ENCODE measurements around the gene STUB1.
A peak's percentile ranks its signal among the peaks of the same experiment; 100 is the strongest.
"Not testable (repeated sequence)": the region's sequence is repeated elsewhere in the genome, so short reads cannot be mapped to it uniquely, and the experiment has no call there.

STUB1 gene

DNA sequence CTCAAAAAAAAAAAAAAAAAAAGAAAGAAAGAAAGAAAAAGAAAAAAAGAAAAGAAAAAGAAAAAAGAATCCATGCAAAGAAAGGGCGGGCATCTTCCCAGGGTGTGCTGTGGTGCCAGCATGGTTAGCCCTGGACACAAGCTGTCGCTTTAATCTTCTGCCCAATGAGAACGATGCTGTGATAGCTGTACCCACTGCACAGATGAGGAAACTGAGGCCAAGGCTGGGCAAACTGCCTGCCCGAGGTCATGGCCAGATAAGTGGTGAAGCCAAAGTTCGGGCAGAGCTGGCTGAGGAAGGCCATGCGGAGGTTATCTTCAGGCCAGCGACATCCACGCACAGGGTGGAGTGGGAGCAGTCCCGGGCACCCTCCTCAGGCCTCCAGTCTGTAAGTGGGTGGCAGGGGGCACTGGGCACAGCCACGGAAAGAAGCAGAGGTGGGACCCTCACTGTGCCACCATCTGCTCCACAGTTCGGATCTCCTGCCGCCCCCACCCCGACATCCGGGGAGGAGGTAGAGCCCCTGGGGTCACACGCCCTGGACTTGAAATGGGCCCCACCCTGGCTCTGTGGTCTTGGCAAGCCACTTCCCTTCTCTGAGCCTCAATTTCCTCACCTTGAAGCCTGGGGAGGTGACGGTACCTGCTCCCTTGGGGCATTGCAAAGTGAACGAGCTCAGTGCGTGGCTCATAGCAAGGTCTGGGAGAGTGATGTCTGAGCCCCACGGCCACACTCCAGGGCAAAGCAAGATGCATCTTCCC lies 18.9 kb downstream of the STUB1 start:
- DNase-seq, result no peak

DNA sequence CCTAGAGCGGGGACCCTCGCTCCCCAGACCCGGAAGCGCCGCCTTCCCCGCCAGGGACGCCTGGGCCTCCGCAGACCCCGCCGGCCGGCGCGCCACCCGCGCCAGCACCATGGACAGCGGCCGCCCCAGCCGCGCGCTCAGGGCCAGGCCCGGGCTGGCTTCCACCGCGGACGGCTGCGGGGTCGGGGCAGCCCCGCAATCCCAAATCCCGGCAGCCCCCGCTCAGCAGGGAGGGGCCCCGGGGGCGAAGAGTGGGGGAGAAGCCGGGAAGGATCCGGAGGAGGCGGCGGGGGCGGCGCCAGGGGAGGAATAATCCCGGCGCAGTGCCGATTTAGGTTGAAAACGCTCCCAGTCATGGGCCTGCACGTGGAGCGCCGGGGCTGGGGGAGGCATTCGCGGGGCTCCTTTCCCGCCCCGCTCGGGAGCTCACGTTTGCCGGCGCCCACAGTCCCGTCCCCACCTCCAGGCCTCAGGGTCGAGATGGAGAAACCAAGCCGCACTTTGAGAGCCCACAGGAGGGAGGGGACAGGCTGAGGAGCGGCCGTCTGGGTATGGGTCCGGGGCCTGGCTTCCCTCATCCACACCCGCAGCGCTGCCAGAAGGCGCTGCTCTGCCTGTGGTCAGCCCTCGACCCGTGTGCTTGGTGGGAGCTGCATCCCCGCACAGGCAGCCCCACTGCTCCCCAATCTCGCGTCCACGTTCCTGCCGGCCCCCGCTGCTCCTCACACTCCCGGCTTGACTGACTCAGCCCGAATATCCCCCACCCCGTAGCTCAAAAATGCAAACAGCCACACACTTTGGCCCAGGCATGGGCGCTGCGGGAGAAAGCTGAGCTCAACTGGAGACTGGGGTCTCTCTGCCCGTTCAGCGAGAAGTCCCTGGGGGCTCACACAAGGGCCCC lies 20.7 kb downstream of the STUB1 start:
- no peak for DNase-seq

DNA sequence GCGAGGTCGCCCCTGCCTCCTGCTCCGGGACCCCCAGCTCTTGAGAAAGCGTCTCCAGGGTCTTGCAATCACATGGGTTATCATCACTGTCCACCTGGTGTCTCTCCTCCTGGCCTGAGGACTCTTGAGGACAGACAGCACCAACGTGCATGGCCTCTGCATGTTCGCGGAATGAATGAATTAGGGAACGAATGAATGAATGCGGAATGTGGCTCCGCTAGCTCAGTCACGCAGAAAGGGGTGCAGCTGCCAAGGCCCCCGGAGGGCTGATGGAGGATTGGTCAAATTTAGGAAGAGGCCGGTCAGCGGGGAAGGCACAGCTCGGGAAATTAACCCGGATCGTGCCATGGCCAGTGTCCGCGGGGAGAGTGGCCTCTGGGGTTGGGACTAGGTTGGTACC lies 22.1 kb downstream of the STUB1 start:
- DNase-seq, result no peak

DNA sequence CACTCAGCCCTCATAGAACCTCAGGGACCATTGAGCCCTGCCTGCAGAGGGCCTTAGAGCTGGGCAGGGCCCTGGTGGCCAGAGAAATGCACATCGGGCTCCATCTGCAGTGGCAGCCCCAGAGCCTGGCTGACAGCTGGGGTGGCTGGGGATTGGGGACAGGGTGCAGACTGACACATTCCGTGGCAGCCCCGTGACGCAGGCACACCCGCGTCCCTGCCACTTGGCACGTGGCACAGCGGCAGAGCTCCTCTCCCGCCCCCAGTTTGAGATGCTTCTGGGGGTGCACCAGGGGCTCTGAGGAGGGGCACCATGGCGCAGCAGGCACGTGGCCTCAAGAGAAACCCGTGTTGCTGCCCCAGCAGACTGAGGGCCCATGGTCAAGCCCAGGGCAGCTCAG lies 23.2 kb downstream of the STUB1 start:
- DNase-seq, result no peak

DNA sequence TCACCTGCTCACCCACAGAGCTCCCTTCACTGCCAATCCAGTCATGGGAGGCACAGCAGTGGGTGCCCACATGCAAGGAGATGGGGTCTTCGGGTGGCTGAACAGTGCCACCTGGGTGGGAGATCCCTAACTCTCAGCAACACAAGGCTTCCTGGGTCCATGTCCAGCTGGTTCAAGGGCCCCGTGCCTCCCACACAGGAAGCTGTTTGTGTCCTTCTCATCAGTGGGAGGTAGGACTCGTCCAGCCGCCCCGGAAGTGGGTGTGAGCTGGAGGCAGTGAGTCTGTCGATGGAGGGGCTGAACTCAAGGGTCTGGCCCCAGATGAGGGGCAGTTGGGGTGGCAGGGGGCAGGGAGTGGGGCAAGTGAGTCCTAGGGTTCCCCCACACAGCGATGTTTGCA lies 23.8 kb downstream of the STUB1 start:
- no peak for DNase-seq

DNA sequence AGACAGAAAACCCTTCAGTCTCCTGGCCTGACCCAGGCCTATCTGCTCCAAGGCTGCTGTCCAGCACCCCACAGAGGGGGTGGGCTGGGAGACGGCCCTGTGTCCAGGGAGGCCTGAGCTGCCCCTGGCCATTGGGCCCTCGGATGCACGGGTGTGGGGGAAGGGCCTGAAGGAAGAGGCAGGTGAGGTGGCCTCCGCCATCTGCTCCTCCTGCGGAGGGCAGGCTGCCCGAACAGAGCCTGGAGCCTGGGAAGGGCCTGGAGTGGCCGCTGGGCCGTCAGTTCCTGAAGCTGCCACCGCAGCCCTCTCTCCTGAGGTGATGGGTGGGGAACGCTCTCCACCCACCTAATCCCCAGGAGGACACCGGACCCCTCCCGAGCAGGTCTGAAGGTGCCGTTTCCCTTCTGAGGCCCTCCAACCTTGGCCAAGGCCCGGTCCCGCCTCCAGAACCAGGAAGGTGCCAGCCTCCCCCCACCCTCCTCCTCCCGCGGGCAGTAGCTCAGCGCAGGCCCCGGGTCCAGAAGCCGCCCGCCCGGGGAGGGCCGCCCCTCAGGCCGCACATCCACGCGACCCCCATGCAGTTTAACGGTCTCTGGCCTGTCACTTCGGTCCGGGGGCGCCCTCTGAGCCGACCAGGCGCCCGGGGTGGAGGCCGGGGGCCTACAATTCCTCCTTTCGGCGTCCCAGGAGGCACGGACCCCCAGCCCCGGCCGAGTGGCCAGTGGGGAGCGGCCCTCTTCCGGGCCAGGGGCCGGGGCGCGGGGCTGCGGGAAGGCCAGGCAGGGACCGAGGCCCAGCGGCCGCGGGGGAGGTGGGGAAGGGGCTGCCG lies 24.6 kb downstream of the STUB1 start:
- no peak for DNase-seq

DNA sequence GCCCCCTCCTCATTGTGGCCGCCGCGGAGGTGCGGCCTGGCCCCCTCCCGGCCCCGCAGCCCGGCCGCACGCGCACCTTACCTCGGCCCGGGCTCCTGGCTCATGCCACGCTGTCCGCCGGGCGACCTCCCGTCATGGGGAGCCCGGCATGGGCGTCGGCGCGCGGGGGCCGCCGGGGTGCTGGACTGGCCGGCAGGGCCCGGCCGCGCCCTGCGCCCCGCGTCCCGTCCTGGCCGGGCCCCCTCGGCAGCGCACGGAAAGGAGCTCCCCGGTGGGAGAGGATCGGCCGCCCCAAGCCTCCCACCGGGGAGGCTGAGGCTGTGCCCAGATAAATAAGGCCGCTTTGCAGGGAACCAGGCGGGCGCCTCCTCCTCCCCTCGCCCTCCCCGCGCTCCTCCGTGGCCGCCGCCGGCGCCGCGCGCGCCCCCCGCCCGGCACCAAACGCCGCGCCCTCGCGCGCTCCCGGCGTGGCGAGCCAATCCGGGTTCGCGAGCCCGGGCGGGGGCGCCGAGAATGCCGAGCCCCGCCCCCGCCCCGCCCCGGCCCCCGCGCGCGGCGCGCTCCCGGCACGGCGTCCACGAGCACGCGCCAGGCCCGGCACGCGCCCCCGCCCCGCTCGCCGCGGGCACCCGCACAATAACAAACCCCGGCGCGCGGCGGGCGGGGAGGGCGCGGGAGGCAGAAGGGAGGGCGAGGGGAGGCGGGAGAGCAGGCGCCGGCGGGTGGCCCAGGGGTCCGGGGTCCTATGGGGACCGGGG lies 25.4 kb downstream of the STUB1 start, which contains the start of gene FBXL16:
Gene FBXL16 (minus strand): TSS at position 371 of the 758 bp plus-strand sequence. CDS start 8,396 bp downstream, outside the sequence.
- no peak for DNase-seq

DNA sequence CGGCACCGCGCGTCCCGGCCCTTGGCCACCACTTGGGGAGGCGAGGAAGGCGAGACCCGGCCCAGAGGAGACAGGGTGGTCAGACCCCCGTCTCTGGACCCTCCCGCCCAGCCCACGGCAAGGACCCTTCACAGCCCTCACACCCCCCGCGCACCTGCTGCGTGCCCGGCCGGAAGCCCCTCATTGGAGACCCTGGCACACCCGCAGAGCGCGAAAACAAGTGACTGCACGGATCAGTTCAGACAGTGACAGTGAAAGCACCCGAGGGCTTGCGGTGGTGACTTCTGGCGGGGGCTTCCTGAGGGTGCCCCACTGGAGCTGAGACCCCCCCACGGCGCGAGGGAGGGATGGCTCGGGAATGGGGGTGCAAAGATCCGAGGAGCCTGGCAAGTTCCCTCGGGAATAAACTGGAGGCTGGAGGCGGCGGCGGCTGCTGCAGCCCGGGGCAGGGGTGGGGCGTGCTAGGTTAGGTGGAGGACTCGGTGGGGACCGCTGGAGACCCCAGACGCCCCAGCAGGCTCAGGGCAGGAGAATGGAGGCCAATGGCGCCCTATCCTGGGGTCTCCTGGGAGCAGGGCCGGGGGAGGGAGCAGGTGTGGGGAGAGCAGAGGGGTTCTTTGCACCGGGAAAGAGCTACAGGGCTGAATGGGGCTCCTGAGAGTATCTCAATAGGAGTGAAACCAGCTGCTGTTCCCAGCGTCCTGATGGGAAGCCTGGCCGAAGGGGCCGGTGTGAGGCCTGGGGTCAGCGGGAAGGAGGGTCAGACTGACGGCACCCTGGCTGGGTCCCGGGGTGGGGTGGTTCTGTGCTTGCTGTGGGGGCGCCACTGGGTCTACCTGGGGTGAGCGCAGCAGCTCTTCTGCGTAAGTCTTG lies 26.2 kb downstream of the STUB1 start:
- no peak for DNase-seq

DNA sequence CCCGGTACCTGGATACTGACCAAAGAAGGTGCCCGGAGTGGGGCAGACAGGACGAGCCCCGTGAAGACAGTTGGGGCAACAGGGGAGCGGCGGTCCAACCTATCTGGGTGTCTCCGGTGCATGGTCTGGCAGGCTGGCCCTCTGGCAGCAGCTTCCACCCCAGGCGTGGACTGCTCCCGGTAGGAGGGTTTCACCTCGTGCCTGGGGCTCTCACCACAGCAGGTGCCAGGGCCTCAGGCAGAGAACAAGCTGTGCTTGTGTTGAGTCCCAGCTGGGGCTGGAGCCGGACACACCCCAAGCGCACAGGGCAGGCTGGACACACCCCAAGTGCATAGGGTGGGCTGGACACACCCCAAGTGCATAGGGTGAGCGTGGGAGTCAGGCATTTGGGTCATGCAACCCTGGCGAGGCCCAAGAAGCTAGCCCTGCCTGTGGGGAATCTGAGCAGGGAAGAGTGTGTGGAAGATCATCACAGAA lies 26.9 kb downstream of the STUB1 start:
- DNase-seq, result no peak

DNA sequence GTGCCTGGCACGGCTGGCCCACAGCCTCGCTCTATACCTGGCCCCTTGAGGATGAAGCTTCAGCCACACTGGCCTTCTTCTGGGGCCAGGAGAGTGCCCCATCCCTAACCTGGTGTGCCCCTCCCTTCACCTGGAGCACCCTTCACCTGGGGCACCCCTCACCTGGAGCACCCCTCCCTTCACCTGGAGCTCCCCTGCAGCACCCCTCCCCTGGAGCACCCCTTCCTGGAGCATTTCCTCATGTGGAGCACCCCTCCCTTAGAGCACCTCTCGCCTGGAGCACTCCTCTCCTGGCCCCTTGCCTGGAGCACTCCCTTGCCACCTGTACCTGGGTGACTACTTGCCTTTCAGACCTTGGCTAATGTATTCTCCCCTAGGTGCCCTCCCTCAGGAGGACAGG lies 27.8 kb downstream of the STUB1 start:
- no peak for DNase-seq

DNA sequence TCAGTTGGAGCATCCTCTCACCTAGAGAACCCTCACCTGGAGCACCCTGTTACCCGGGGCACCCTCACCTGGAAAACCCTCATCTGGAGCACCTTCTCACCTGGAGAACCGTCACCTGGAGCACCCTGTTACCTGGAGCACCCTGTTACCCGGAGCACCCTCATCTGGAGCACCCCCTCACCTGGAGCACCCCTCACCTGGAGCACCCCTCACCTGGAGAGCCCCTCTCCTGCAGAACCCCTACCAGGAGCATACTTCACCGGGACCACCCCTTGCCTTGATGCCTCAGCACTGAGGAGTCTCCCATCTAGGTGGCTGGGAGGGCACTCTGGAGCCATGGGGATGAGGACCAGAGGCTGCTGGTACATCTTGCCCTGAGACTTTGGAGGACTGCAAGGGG lies 28.7 kb downstream of the STUB1 start:
- no peak for DNase-seq

DNA sequence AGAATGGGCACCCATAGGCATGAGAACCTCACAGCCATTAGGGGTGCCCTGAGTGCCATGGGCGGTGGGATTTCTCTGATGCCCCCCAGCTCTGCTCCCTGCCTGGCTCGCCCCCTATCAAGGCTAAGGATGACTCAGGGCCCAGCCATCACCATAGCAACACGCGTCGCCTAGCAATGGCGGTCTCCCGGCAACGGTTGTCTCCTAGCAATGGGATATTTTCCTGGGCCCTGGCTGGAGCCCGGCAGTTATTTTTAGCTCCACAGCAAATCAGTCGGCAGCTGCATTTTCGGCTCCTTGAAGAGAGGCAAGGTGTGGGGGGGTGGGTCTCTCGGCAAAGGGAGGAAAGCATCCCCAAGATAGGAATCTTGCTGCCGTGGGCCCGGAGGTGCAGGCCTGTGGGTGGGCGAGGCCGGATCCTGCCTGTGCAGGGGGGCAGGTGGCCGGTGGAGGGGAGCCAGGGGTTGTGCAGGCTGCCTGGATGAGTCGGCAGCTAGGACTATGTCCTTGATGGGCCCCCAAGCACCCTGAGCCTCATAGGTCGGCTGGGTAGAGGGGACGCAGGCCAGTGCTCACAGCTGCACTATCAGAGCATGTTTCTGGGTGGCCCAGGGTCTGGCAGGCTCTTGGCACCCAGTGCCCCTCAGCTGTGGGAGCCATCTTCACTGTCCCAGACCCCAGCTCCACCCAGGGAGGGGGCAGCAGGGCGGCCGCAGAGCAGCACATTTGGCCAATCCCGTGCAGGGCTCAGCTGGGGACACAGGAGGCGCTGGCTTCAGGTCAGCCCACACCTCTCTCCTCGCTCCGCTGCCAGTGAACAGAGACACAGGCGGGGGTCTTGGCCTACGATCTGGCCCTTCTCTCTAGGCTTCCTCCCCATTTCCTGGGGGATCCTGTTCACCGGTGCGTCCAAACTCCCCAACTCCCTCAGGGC lies 29.6 kb downstream of the STUB1 start:
- peak; percentile 73 for DNase-seq

DNA sequence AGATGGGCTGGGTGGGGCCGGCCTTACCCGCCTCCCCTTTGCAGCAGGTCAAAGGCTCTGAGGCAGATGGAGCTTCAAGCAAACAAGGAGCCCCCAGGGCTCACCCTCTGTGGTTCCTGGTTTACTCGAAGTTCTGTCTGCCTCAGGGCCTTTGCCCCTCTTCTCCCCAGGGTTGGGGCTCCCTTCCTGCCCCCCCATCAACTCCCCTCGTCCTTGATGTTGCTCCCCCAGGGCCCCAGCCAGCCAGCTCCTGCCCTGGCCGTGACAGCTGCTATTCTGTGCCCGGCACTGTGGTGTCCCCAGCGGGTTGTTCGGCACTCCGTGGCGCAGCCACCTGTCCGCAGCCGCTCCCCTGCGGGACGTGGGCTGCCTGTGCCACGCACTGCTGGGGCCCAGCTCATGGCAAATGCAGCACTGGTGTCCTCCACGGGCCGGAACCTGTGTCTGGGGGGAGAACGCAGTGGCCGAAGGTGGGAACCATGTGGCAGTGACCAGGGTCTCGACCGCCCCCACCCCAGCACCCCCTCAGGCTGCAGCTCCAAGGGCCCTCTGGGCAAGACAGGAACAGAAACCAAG lies 30.4 kb downstream of the STUB1 start:
- DNase-seq, result no peak

DNA sequence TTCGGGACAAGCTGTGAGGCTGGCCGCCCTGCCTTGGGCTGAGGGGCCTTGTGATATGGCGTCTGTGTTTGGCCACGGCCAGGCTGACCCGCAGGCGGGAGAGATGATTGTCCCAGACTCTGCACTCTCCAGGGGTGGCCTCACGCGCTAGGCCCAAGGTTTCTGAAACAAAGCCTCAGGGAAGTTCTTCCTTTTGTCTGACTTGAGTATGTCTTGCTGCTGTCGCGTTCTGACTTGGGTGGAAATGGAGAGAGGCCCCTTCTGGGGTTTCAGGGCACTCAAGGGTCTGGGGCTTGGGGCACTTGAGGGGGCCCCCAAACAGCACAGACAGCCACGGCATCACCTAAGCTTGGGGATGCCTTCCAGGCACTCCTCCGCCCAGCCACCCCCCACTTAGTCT lies 30.9 kb downstream of the STUB1 start:
- no peak for DNase-seq

DNA sequence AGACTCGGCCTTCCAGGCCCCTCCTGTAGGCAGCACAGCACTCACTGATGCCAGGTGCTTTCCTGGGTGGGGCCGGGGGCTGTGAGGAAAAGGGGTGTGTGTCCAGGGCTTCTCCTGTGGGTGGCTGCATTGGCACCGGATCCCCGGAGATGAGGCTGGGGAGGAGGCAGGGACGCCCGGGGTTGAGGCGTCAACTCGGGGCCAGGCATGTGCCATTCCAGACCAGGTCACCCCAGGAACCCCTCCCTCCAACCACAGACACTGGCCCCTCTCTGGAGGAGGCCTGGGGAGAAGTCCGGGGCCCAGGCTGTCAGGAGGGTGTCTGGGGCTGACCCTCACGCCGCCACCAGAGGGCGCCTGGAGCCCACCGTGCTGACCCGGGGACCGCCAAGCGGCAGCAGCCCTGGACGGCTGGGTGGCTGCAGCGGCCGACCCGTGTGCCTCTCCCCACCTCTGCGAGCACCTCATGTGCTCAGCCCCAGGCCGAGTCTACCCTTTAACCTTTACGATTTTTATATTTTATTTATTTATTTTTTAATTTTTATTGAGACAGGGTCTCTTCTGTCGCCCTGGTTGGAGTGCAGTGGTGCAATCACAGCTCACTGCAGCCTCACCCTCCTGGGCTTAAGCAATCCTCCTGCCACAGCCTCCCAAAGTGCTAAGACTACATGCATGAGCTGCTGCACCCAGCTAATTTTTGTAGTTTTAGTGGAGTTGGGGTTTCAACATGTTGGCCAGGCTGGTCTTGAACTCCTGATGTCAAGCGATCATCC lies 31.5 kb downstream of the STUB1 start:
- peak; percentile 27 for DNase-seq

DNA sequence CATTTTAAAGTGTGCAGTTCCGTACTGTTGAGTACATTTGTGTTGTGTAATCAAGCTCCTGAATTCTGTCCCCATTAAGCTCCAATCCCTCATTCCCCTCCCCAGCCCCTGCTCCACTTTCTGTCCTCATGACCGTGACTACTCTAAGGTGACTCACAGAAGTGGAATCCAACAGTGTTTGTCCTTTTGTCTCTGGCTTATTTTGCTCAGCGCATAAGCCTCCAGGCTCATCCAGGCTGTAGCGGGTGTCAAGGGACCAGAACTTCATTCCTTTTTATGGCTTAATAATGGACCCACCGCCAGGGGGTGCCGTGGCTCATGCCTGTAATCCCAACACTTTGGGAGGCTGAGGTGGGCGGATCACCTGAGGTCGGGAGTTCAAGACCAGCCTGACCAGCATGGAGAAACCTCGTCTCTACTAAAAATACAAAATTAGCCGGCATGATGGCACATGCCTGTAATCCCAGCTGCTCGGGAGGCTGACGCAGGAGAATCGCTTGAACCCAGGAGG lies 32.6 kb downstream of the STUB1 start:
- not testable (repeated sequence) for DNase-seq

DNA sequence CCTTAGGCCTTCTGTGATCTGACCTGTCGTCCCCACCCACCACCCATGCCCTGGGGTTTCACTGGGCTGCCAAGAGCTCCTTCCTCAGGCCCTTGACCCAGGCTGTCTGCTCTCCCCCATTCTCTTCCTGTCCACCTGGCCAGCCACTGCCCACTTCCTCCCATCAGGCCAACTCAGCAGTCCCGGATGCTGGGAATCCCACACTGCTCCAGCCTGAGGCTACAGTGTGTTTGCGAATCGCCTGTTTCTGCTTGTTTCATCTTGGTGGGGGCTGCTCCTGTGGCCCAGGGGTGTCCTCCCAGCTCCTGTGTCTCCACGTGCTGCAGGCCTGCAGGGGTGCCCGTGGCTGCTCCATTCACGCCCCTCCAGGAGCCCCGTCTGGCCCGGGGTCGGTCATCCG lies 33.9 kb downstream of the STUB1 start:
- no peak for DNase-seq

Data from SHP77 treated with DMSO at 0.1 percent for 48 hours (cell line).